B cell (primary cell): Measurements from ENCODE around the gene CTNNA3. TPM values are rescaled to one million over a fixed set of nuclear protein-coding genes. Genes with fewer than 3 reads are reported as not detected.

Experiments used
- ATAC-seq: fragments of 200-7000 bp; cut with Tn5 transposase; one replicate; pipeline ENCODE4 v1.10.0; 2021; ENCODE audit warnings: low read depth, mild to moderate bottlenecking, moderate number of reproducible peaks, moderate library complexity
- CTCF ChIA-PET: fragments of 350-600 bp; sonication (Branson Sonifier 250); formaldehyde crosslinking; loops from one replicate; lab custom pipeline; 2021; ENCODE audit warnings: antibody characterized with exemption, inconsistent platforms; lab: Charles Lee
- POLR2A ChIA-PET: fragments of 350-600 bp; sonication (Branson Sonifier 250); formaldehyde crosslinking; loops from one replicate; lab custom pipeline; 2021; ENCODE audit warnings: antibody characterized with exemption; lab: Charles Lee
- DNase-seq: peaks from one replicate; pipeline ENCODE4 v3.0.0; 2013
- H2AFZ ChIP-seq: 2 replicates; pipeline ENCODE4 v1.6.1; 2012; ENCODE audit warnings: mild to moderate bottlenecking, low read depth, low read length; ENCODE audit not compliant: insufficient read depth, poor library complexity, severe bottlenecking
- H3K27ac ChIP-seq, 2 donors: 1 replicate in 1 of 2; 2 replicates in 1 of 2; pipeline ENCODE4 v1.5.1; 2012 to 2013; ENCODE audit warnings: low read length in 2 of 2, mild to moderate bottlenecking in 2 of 2, moderate library complexity in 1 of 2
- H3K27me3 ChIP-seq, 4 experiments: fragments of 200-600 bp in 1 of 4; sonication (generic) in 1 of 4; replicated peaks in 1 of 4; 1 replicate in 2 of 4; 2 replicates in 2 of 4; pipeline versions ENCODE4 v1.6.1 to v1.7.0; 2013 to 2016; ENCODE audit warnings: low read length in 3 of 4, mild to moderate bottlenecking in 2 of 4, mixed read lengths in 1 of 4, moderate library complexity in 1 of 4; ENCODE audit not compliant: insufficient read depth in 4 of 4, control insufficient read depth in 3 of 4; ENCODE audit errors: control extremely low read depth in 1 of 4
- H3K36me3 ChIP-seq, 2 experiments: replicated peaks in 1 of 2; 1 replicate in 1 of 2; 2 replicates in 1 of 2; pipeline versions ENCODE4 v1.6.1 to v1.7.1; 2013; ENCODE audit warnings: low read length in 1 of 2; ENCODE audit not compliant: insufficient read depth in 2 of 2, control insufficient read depth in 1 of 2; ENCODE audit errors: control extremely low read depth in 1 of 2, extremely low read depth in 1 of 2
- H3K4me1 ChIP-seq, 2 donors: fragments of 200-600 bp in 1 of 2; sonication (generic) in 1 of 2; 1 replicate in 1 of 2; 2 replicates in 1 of 2; pipeline versions ENCODE4 v1.5.1 to v1.6.1; 2013 to 2017; ENCODE audit warnings: low read length in 2 of 2; ENCODE audit not compliant: control insufficient read depth in 2 of 2, insufficient read depth in 2 of 2
- H3K4me2 ChIP-seq: replicated peaks from 2 replicates; pipeline ENCODE3; 2012; ENCODE audit warnings: mild to moderate bottlenecking, low read depth, low read length; ENCODE audit not compliant: poor library complexity, severe bottlenecking
- H3K4me3 ChIP-seq, 5 experiments: fragments of 200-600 bp in 1 of 5; sonication (generic) in 1 of 5; 1 replicate in 3 of 5; 2 replicates in 2 of 5; pipeline versions ENCODE4 v1.5.1 to v1.7.0; 2011 to 2016; ENCODE audit warnings: low read length in 4 of 5, mild to moderate bottlenecking in 4 of 5, low read depth in 2 of 5, control low read depth in 1 of 5, moderate library complexity in 1 of 5; ENCODE audit not compliant: insufficient read depth in 1 of 5; ENCODE audit errors: control extremely low read depth in 1 of 5, extremely low read depth in 1 of 5
- H3K79me2 ChIP-seq: fragments of 200-600 bp; sonication (generic); one replicate; pipeline ENCODE4 v1.6.0; 2016; ENCODE audit warnings: low read length; ENCODE audit not compliant: control insufficient read depth, insufficient read depth
- H3K9ac ChIP-seq: fragments of 200-600 bp; sonication (generic); 2 replicates; pipeline ENCODE4 v1.6.1; 2017; ENCODE audit warnings: mild to moderate bottlenecking, low read length, moderate library complexity
- H3K9me3 ChIP-seq, 3 donors: one replicate each; pipeline versions ENCODE4 v1.6.1 to v1.7.1; 2013; ENCODE audit warnings: low read length in 2 of 3; ENCODE audit not compliant: control insufficient read depth in 2 of 3, insufficient read depth in 1 of 3; ENCODE audit errors: control extremely low read depth in 1 of 3
- H4K20me1 ChIP-seq: 2 replicates; pipeline ENCODE4 v1.6.0; 2012; ENCODE audit warnings: mild to moderate bottlenecking, low read length; ENCODE audit not compliant: insufficient read depth, control insufficient read depth, poor library complexity, severe bottlenecking
- H3K27ac Mint-ChIP-seq: one replicate; pipeline ENCODE4 v1.8.0; 2021; ENCODE audit warnings: mixed read lengths
- H3K27me3 Mint-ChIP-seq: one replicate; pipeline ENCODE4 v1.8.0; 2021; ENCODE audit warnings: mixed read lengths
- H3K4me1 Mint-ChIP-seq: one replicate; pipeline ENCODE4 v1.8.0; 2021; ENCODE audit warnings: mixed read lengths
- H3K4me3 Mint-ChIP-seq: one replicate; pipeline ENCODE4 v1.8.0; 2021; ENCODE audit warnings: mixed read lengths
- H3K9me3 Mint-ChIP-seq: one replicate; pipeline ENCODE4 v1.8.0; 2022; ENCODE audit warnings: mixed read lengths; ENCODE audit not compliant: insufficient read depth
- CTCF ChIP-seq: fragments of 200-600 bp; IDR thresholded peaks from one replicate; pipeline ENCODE4 v1.8.0; 2022; ENCODE audit warnings: antibody characterized with exemption, mild to moderate bottlenecking
- EZH2 ChIP-seq: IDR thresholded peaks from 2 replicates; pipeline ENCODE4 v1.6.1; 2012; ENCODE audit warnings: borderline replicate concordance, low read depth, mild to moderate bottlenecking, moderate library complexity, low read length; ENCODE audit not compliant: insufficient read depth, poor library complexity, severe bottlenecking
- WGBS: methylation state at CpG from one replicate; pipeline ENCODE4 v1.1.5; 2013; ENCODE audit warnings: missing lambda C conversion rate; ENCODE audit not compliant: insufficient coverage; 5-methylcytosine and 5-hydroxymethylcytosine counted together
- intact Hi-C: fragments of 100-400 bp; cut with micrococcal nuclease; formaldehyde crosslinking; loops from one replicate; pipeline ENCODE4 v1.10.0; 2022
- polyA plus RNA-seq: library from polyadenylated mRNA; depleted of rRNA; stranded (reverse); fragments of >200 nt; gene quantifications from 2 replicates; pipeline ENCODE4 v1.2.3, GENCODE V29; 2012
- total RNA-seq, 2 donors: library from RNA; stranded (reverse); fragments of 120-200 nt in 1 of 2; gene quantifications; 1 replicate in 1 of 2; 2 replicates in 1 of 2; pipeline versions ENCODE4 v1.2.3 to v1.2.4, GENCODE V29; 2013 to 2022

Gene CTNNA3
- total and polyA plus RNA-seq, 2 donors (not counting 1 experiment from before 2014, with no cell fraction given), result 0.01 TPM; not detected in 1

GRCh38 chr10:67602268-67602950 lies 93.6 kb downstream of the CTNNA3 start:
- Mint-ChIP-seq H3K4me3 (no peak overlapping the region), H3K27ac (no peak overlapping the region), H3K4me1 (no peaks in the 10 kb centered on the region), H3K9me3 (no peaks in the 10 kb centered on the region), H3K27me3 (peaks cover 6% of the 10 kb centered on the region)
- ChIA-PET POLR2A (no interaction called here), CTCF (no interaction called here)
- intact Hi-C loops, result no loop called here
- H4K20me1 ChIP-seq, result no peaks in the 10 kb centered on the region
- H3K4me2 ChIP-seq, result no peak overlapping the region
- no peaks in the 10 kb centered on the region for H3K79me2 ChIP-seq
- no peak overlapping the region for H3K27ac ChIP-seq
- H3K4me3 ChIP-seq, result no peak overlapping the region
- no peak overlapping the region for H3K9ac ChIP-seq
- H3K9me3 ChIP-seq, result peaks cover 0 to 9% (median 0%) of the 10 kb centered on the region in 3 donors
- WGBS, result 100% methylated on average over 1 of the region's 4 CpGs
- TF ChIP-seq EZH2, result no peak
- no peak for TF ChIP-seq CTCF
- no peaks in the 10 kb centered on the region for H3K4me1 ChIP-seq
- H2AFZ ChIP-seq, result no peak overlapping the region
- no peak for DNase-seq
- no peak for ATAC-seq
- peaks cover 0 to 3% (median 0%) of the 10 kb centered on the region in 4 experiments for H3K27me3 ChIP-seq
- H3K36me3 ChIP-seq, result no peaks in the 10 kb centered on the region

- Histone ChIP-seq H3K4me1 (no peaks in the 10 kb centered on the region), H3K27me3 (peaks cover 0 to 3% (median 0%) of the 10 kb centered on the region in 4 experiments), H3K9me3 (peaks cover 0 to 11% (median 0%) of the 10 kb centered on the region in 3 donors), H3K4me2 (no peak overlapping the region), H4K20me1 (no peaks in the 10 kb centered on the region), H3K4me3 (no peak overlapping the region), H3K79me2 (no peaks in the 10 kb centered on the region), H3K27ac (no peak overlapping the region), H3K9ac (no peak overlapping the region), H3K36me3 (no peaks in the 10 kb centered on the region), H2AFZ (no peak overlapping the region)
- Mint-ChIP-seq H3K27ac (no peak overlapping the region), H3K9me3 (no peaks in the 10 kb centered on the region), H3K4me1 (no peaks in the 10 kb centered on the region), H3K4me3 (no peak overlapping the region), H3K27me3 (peaks cover 8% of the 10 kb centered on the region)
- ATAC-seq (no peak), DNase-seq (no peak)
- ChIA-PET CTCF (no interaction called here), POLR2A (no interaction called here)
- TF ChIP-seq CTCF (no peak), EZH2 (no peak)
- intact Hi-C loops, result no loop called here
Measured at GRCh38 chr10:67599597-67599996, 96.4 kb downstream of the CTNNA3 start.
